SU-DHL-6 (cell line): ENCODE measurements around the gene PANX2.

ENCODE experiments used
- H2AFZ ChIP-seq: fragments of 200-600 bp; sonication (generic); 2 replicates; pipeline ENCODE4 v1.6.1; 2014; ENCODE audit warnings: low read depth, mild to moderate bottlenecking, moderate library complexity, mixed read lengths, antibody characterized with exemption, low read length; ENCODE audit not compliant: severe bottlenecking
- H3F3A ChIP-seq: fragments of 200-600 bp; shearing (Covaris generic); 2 replicates; pipeline ENCODE4 v1.6.0; 2016; ENCODE audit warnings: antibody characterized with exemption, mild to moderate bottlenecking; ENCODE audit not compliant: insufficient read depth
- H3K27ac ChIP-seq: fragments of 200-600 bp; sonication (generic); 2 replicates; pipeline ENCODE4 v1.5.1; 2016; ENCODE audit warnings: low read depth, mild to moderate bottlenecking, low read length, moderate library complexity, mixed read lengths
- H3K27me3 ChIP-seq: fragments of 200-600 bp; sonication (generic), shearing (Covaris generic); 2 replicates; pipeline ENCODE4 v1.6.0; 2014; ENCODE audit warnings: mild to moderate bottlenecking, low read length
- H3K36me3 ChIP-seq: fragments of 200-600 bp; sonication (generic); 2 replicates; pipeline ENCODE4 v1.6.1; 2014; ENCODE audit warnings: mild to moderate bottlenecking, low read length, mixed read lengths
- H3K4me2 ChIP-seq: fragments of 300-600, 200-600 bp; shearing (Covaris generic), sonication (generic); 2 replicates; pipeline ENCODE4 v1.6.0; 2014; ENCODE audit warnings: low read length, low read depth, mild to moderate bottlenecking; ENCODE audit not compliant: poor library complexity, severe bottlenecking
- H3K4me3 ChIP-seq: fragments of 200-600 bp; sonication (generic); 2 replicates; pipeline ENCODE4 v1.5.1; 2014; ENCODE audit warnings: antibody characterized with exemption, low read length, mild to moderate bottlenecking, mixed read lengths; ENCODE audit not compliant: insufficient read depth, poor library complexity, severe bottlenecking
- H3K79me2 ChIP-seq: fragments of 200-600 bp; sonication (generic); 2 replicates; pipeline ENCODE4 v1.6.1; 2014; ENCODE audit warnings: mild to moderate bottlenecking, low read length, moderate library complexity; ENCODE audit not compliant: insufficient read depth
- H3K9ac ChIP-seq: fragments of 200-600 bp; sonication (generic); 2 replicates; pipeline ENCODE4 v1.7.0; 2014; ENCODE audit warnings: mild to moderate bottlenecking, low read length
- H3K9me2 ChIP-seq: fragments of 200-600 bp; sonication (generic); replicated peaks from 2 replicates; pipeline ENCODE4 v1.6.1; 2014; ENCODE audit warnings: low read length; ENCODE audit not compliant: insufficient read depth
- H3K9me3 ChIP-seq: fragments of 200-600 bp; sonication (generic); 2 replicates; pipeline ENCODE4 v1.6.1; 2014; ENCODE audit warnings: low read length, mixed read lengths; ENCODE audit not compliant: insufficient read depth
- H4K20me1 ChIP-seq: fragments of 200-600 bp; sonication (generic); 2 replicates; pipeline ENCODE4 v1.6.1; 2014; ENCODE audit warnings: low read depth, mild to moderate bottlenecking, antibody characterized with exemption, low read length, moderate library complexity, mixed read lengths
- EZH2phosphoT487 ChIP-seq: fragments of 200-600 bp; sonication (generic), shearing (Covaris generic); conservative IDR thresholded peaks from 2 replicates; pipeline ENCODE4 v1.6.1; 2018; ENCODE audit warnings: mild to moderate bottlenecking, antibody characterized with exemption, low read length, moderate library complexity, mixed read lengths
- TF ChIP-seq, protein P1 (sequence below): fragments of 200-600 bp; sonication (generic); IDR thresholded peaks from one replicate; pipeline ENCODE4 v1.5.1; 2017; ENCODE audit warnings: antibody characterized with exemption, mild to moderate bottlenecking, low read length, moderate library complexity; ENCODE audit not compliant: insufficient read depth, poor library complexity, severe bottlenecking

PANX2 gene

DNA sequence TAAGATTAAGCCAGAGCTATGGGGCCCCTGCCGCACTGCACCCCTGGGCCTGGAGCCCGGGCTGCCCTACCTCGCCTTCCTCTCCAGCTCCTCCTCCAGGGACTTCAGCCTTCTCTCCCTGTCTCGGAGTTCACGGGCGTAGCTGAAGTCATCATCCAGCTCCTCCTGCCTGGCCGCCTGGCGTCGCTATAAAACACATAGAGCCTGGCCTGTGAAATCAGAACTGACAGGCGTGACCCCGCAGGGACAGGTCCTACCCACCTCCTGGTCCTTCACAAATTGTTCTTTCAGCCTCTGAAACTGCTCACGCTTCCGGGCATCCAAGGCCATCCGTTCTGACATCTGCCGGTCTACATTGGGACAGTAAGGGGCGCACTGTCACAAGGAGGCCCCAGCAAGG, 53.5 kb downstream of the PANX2 start:
- Histone ChIP-seq H3K27ac (no peak overlapping the region), H3K4me2 (no peak overlapping the region), H4K20me1 (no peaks in the 10 kb centered on the region), H3K9ac (no peak overlapping the region), H3K27me3 (no peaks in the 10 kb centered on the region), H3K79me2 (no peaks in the 10 kb centered on the region), H2AFZ (no peak overlapping the region), H3K9me2 (no peaks in the 10 kb centered on the region), H3K4me3 (no peak overlapping the region), H3K9me3 (no peaks in the 10 kb centered on the region), H3F3A (no peaks in the 10 kb centered on the region), H3K36me3 (no peaks in the 10 kb centered on the region)
- TF ChIP-seq, protein P1, sequence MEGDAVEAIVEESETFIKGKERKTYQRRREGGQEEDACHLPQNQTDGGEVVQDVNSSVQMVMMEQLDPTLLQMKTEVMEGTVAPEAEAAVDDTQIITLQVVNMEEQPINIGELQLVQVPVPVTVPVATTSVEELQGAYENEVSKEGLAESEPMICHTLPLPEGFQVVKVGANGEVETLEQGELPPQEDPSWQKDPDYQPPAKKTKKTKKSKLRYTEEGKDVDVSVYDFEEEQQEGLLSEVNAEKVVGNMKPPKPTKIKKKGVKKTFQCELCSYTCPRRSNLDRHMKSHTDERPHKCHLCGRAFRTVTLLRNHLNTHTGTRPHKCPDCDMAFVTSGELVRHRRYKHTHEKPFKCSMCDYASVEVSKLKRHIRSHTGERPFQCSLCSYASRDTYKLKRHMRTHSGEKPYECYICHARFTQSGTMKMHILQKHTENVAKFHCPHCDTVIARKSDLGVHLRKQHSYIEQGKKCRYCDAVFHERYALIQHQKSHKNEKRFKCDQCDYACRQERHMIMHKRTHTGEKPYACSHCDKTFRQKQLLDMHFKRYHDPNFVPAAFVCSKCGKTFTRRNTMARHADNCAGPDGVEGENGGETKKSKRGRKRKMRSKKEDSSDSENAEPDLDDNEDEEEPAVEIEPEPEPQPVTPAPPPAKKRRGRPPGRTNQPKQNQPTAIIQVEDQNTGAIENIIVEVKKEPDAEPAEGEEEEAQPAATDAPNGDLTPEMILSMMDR = no peak
- no peak for TF ChIP-seq EZH2phosphoT487

DNA sequence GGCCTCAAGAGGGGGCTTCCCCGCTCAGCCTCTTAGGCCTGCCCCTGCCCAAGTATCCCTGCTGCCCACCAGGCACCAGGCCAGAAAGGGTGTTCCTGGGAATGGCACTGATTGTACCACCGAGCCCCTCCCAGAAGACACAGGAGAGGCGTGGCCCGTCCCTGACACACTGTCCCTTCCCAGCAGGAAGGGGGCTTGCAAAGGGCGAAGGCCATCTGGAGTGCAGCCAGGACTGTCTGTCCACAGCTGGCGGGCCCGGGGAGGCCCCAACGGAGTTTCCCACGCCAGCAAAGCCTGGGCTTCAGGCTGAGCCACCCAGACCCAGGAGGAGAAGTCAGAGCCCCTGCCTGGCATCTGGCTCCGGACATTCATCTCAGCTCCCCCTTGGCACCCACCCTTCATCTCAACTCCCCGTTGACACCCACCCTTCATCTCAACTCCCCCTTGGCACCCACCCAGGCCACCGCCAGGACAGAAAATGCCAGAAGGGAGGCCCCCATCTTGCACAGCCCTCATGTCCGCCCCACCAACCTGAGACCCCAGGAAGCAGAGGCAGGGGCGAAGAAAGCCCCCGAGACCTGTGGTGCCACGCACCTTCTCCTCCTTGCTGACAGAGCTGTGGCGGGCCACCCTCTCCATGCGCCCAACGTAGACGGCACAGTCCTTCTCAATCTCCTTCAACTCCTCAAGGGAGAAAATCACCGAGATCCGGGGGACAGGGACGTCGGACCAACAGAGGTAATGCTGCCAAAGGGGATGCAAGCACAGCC, 54.9 kb downstream of the PANX2 start:
- Histone ChIP-seq H3K27me3 (no peaks in the 10 kb centered on the region), H3K4me2 (no peak overlapping the region), H3F3A (no peaks in the 10 kb centered on the region), H3K4me3 (no peak overlapping the region), H3K79me2 (no peaks in the 10 kb centered on the region), H3K9me3 (no peaks in the 10 kb centered on the region), H4K20me1 (no peaks in the 10 kb centered on the region; the same call in 1 of the 2 replicates), H2AFZ (no peak overlapping the region), H3K27ac (no peak overlapping the region), H3K9ac (no peak overlapping the region), H3K36me3 (no peaks in the 10 kb centered on the region), H3K9me2 (no peaks in the 10 kb centered on the region)
- TF ChIP-seq EZH2phosphoT487 = no peak
- TF ChIP-seq, protein P1 = no peak

DNA sequence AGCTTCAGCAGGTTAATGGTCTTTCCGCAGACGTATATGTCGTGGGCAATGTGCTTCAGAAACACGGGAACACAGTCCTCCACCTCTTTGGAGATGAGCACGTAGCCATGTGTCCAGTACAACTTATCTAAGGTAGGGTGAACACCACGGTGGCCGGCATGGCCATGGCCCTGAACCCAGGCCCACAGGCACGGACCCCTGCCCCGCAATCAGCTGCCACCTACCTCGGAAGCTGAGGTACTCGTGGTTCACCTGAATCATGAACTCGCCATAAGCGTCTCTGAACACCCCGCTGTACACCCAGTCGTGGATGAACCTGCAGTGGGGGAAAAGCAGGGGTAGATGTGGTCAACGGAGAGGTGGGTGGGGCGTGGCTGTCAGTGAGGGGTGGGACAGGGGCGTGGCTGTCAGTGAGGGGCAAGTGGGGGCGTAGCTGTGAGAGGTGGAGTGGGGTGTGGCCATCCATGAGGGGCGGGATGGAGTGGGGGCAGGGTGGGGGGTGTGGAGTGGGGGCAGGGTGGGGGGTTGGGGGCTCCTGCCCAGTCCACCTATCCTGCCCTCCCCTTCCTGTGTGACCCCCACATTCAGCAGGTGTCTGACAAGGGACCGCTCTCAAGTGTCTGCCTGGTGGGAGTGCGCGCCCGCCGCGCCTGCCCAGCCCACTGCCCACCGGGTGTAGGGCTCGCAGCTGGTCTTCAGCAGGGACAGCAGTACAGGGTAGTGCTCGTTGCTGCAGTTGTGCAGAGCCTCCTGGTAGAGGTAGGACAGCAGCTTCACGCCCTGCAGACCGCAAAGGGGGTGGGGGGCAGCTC, 55.7 kb downstream of the PANX2 start:
- Histone ChIP-seq H3K36me3 (no peaks in the 10 kb centered on the region), H3K4me3 (no peak overlapping the region), H3K79me2 (no peaks in the 10 kb centered on the region), H4K20me1 (no peaks in the 10 kb centered on the region; the same call in 1 of the 2 replicates), H3K4me2 (no peak overlapping the region), H3K27me3 (no peaks in the 10 kb centered on the region), H3K9me3 (no peaks in the 10 kb centered on the region), H3K9ac (no peak overlapping the region), H3K27ac (no peak overlapping the region), H2AFZ (no peak overlapping the region), H3F3A (no peaks in the 10 kb centered on the region), H3K9me2 (no peaks in the 10 kb centered on the region)
- no peak for TF ChIP-seq EZH2phosphoT487
- TF ChIP-seq, protein P1 = no peak
